Suprapubic skin (tissue), 4 donors: ENCODE measurements around the gene SPATC1L.

Experiments used
- EP300 ChIP-seq: sonication (generic); formaldehyde crosslinking; IDR thresholded peaks from one replicate; pipeline ENCODE4 v1.6.1; 2017; ENCODE audit warnings: antibody characterized with exemption
- POLR2A ChIP-seq, 2 donors: fragments of 450-650 bp; IDR thresholded peaks; one replicate each; pipeline ENCODE4 v1.6.1; 2017; ENCODE audit warnings: antibody characterized with exemption in 2 of 2, mild to moderate bottlenecking in 2 of 2, moderate library complexity in 2 of 2
- POLR2AphosphoS5 ChIP-seq, 3 donors: sonication (generic); formaldehyde crosslinking; IDR thresholded peaks; one replicate each; pipeline ENCODE4 v1.6.1; 2017; ENCODE audit warnings: antibody characterized with exemption in 3 of 3

DNA sequence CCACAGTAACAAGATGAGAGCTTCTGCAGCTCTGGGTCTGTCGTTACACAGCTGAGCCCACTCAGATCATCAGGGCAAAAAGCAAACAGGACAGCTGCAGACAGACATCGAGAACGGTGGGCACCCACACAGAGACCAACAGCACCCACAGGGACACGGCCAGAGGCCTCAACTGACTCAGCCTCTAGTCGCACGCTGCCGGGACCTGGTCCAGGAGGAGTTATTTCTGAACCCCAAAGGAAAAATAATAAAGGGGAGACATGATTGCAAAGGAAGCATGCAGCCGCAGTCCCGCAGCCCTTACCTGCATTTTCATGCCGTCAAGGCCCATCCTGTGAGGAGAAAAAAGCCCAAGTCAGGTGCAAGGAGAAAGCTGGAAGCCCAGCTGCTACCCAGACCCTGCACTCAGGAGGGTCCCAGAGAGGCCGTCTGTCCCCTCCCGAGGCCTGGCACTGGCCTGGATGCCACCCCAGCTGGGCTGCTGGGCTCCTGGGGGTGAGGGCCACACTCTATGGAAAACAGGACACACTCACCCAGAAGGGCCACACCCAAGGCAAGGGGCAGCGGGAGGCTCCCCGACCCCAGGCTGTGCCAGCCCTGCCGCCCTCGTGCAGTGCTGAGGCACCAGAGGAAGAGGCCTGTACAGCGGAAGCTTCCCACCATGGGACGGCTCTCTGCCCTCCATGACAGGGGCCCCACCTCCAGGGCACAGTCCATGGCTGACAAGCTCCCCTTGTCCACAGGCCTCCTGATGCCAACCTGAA lies 28.6 kb upstream of the SPATC1L start:
- TF ChIP-seq POLR2AphosphoS5 (IDR thresholded peaks at IDR 0.05) (no peak), POLR2A (IDR thresholded peaks at IDR 0.05) (no peak), EP300 (no peak)
